ENCODE results near the gene SGPL1.
"Not testable (repeated sequence)": the region's sequence is repeated elsewhere in the genome, so short reads cannot be mapped to it uniquely, and the experiment has no call there.

SGPL1 gene

GRCh38 chr10:70770001-70770400 lies 45.7 kb upstream of the SGPL1 start:
- no peak overlapping the region for H4K91ac ChIP-seq (ENCODE audit: low read length)
- H3K27me3 ChIP-seq (ENCODE audit: control insufficient read depth in 1 of 2, insufficient read depth in 1 of 2, low read length in 2 of 2), result peaks cover 10 to 28% of the 10 kb centered on the region in 2 experiments
- no peak overlapping the region for H2BK12ac ChIP-seq (ENCODE audit: low read length in 2 of 2)
- peaks cover 3% of the 10 kb centered on the region for H3K9me3 ChIP-seq (ENCODE audit: control insufficient read depth, low read length)
- H3K9ac ChIP-seq (ENCODE audit: low read length), result no peak overlapping the region
- no peak for DNase-seq
- WGBS, result no CpG with 5 or more reads among the region's 2 CpGs
- H3K79me1 ChIP-seq (replicated peaks; ENCODE audit: low read length, poor library complexity, severe bottlenecking), result no peaks in the 10 kb centered on the region
- H3K23ac ChIP-seq (ENCODE audit: low read length in 2 of 2), result no peak overlapping the region
- no peak overlapping the region for H3K4me3 ChIP-seq (ENCODE audit: insufficient read depth in 1 of 2, low read depth in 1 of 2, low read length in 2 of 2)
- H2AFZ ChIP-seq (ENCODE audit: low read depth, low read length), result no peak overlapping the region
- H3K14ac ChIP-seq (ENCODE audit: low read length in 2 of 2), result no peak overlapping the region
- H2AK5ac ChIP-seq (ENCODE audit: low read length, severe bottlenecking), result no peak overlapping the region
- no peak overlapping the region for H3K4me2 ChIP-seq (ENCODE audit: low read length, poor library complexity, severe bottlenecking)
- no peak overlapping the region for H3K4ac ChIP-seq (ENCODE audit: low read depth in 1 of 2, low read length in 2 of 2)
- H3K36me3 ChIP-seq (ENCODE audit: control insufficient read depth in 1 of 2, insufficient read depth in 2 of 2, low read depth in 1 of 2, low read length in 2 of 2), result no peaks in the 10 kb centered on the region
- no peak overlapping the region for H2BK15ac ChIP-seq (ENCODE audit: low read depth, poor library complexity, severe bottlenecking)
- no peak overlapping the region for H2BK5ac ChIP-seq (ENCODE audit: low read depth, low read length, poor library complexity, severe bottlenecking)
- no peak overlapping the region for H4K8ac ChIP-seq (ENCODE audit: low read length)
- no peak overlapping the region for H3K18ac ChIP-seq (ENCODE audit: low read depth in 1 of 2, low read length in 2 of 2)
- H3K4me1 ChIP-seq (ENCODE audit: control insufficient read depth, insufficient read depth, low read depth, low read length), result peaks cover 5% of the 10 kb centered on the region
- no peak overlapping the region for H3K27ac ChIP-seq (ENCODE audit: low read length, poor library complexity, severe bottlenecking)
- no peak overlapping the region for H2BK120ac ChIP-seq (ENCODE audit: low read depth, low read length)

- not testable (repeated sequence) for H2BK15ac ChIP-seq (ENCODE audit: low read depth, poor library complexity, severe bottlenecking); H3K79me1 ChIP-seq (replicated peaks; ENCODE audit: low read length, poor library complexity, severe bottlenecking); H2AK5ac ChIP-seq (ENCODE audit: low read length, severe bottlenecking); H3K9me3 ChIP-seq (ENCODE audit: control insufficient read depth, low read length); H3K18ac ChIP-seq (ENCODE audit: low read depth in 1 of 2, low read length in 2 of 2); H4K8ac ChIP-seq (ENCODE audit: low read length); DNase-seq; H3K4me2 ChIP-seq (ENCODE audit: low read length, poor library complexity, severe bottlenecking); H2AFZ ChIP-seq (ENCODE audit: low read depth, low read length); H4K91ac ChIP-seq (ENCODE audit: low read length); H3K4me1 ChIP-seq (ENCODE audit: control insufficient read depth, insufficient read depth, low read depth, low read length); H2BK120ac ChIP-seq (ENCODE audit: low read depth, low read length); H2BK12ac ChIP-seq (ENCODE audit: low read length in 2 of 2); H3K4ac ChIP-seq (ENCODE audit: low read depth in 1 of 2, low read length in 2 of 2); H2BK5ac ChIP-seq (ENCODE audit: low read depth, low read length, poor library complexity, severe bottlenecking); H3K27ac ChIP-seq (ENCODE audit: low read length, poor library complexity, severe bottlenecking); H3K23ac ChIP-seq (ENCODE audit: low read length in 2 of 2); H3K14ac ChIP-seq (ENCODE audit: low read length in 2 of 2); H3K4me3 ChIP-seq (ENCODE audit: insufficient read depth in 1 of 2, low read depth in 1 of 2, low read length in 2 of 2); H3K36me3 ChIP-seq (ENCODE audit: control insufficient read depth in 1 of 2, insufficient read depth in 2 of 2, low read depth in 1 of 2, low read length in 2 of 2); H3K9ac ChIP-seq (ENCODE audit: low read length)
- H3K27me3 ChIP-seq (ENCODE audit: control insufficient read depth in 1 of 2, insufficient read depth in 1 of 2, low read length in 2 of 2), result peaks cover 10 to 34% of the 10 kb centered on the region in 2 experiments
- WGBS, result 94% methylated on average over 4 of the region's 7 CpGs
Observed at GRCh38 chr10:70770516-70770915, 45.2 kb upstream of the SGPL1 start.

GRCh38 chr10:70771311-70772194 lies 44.2 kb upstream of the SGPL1 start:
- no peak overlapping the region for H2BK5ac ChIP-seq (ENCODE audit: low read depth, low read length, poor library complexity, severe bottlenecking)
- DNase-seq, result no peak
- H3K9me3 ChIP-seq (ENCODE audit: control insufficient read depth, low read length), result no peaks in the 10 kb centered on the region
- H3K23ac ChIP-seq (ENCODE audit: low read length in 2 of 2), result no peak overlapping the region
- H3K79me1 ChIP-seq (replicated peaks; ENCODE audit: low read length, poor library complexity, severe bottlenecking), result no peaks in the 10 kb centered on the region
- no peak overlapping the region for H2BK15ac ChIP-seq (ENCODE audit: low read depth, poor library complexity, severe bottlenecking)
- no peak overlapping the region for H4K91ac ChIP-seq (ENCODE audit: low read length)
- no peak overlapping the region for H3K4me3 ChIP-seq (ENCODE audit: insufficient read depth in 1 of 2, low read depth in 1 of 2, low read length in 2 of 2)
- H3K9ac ChIP-seq (ENCODE audit: low read length), result no peak overlapping the region
- H3K18ac ChIP-seq (ENCODE audit: low read depth in 1 of 2, low read length in 2 of 2), result no peak overlapping the region
- H3K27me3 ChIP-seq (ENCODE audit: control insufficient read depth in 1 of 2, insufficient read depth in 1 of 2, low read length in 2 of 2), result peaks cover 10 to 34% of the 10 kb centered on the region in 2 experiments
- no peak overlapping the region for H2BK12ac ChIP-seq (ENCODE audit: low read length in 2 of 2)
- no peaks in the 10 kb centered on the region for H3K36me3 ChIP-seq (ENCODE audit: control insufficient read depth in 1 of 2, insufficient read depth in 2 of 2, low read depth in 1 of 2, low read length in 2 of 2)
- H4K8ac ChIP-seq (ENCODE audit: low read length), result no peak overlapping the region
- H2AK5ac ChIP-seq (ENCODE audit: low read length, severe bottlenecking), result no peak overlapping the region
- peaks cover 7% of the 10 kb centered on the region for H3K4me1 ChIP-seq (ENCODE audit: control insufficient read depth, insufficient read depth, low read depth, low read length)
- H3K4ac ChIP-seq (ENCODE audit: low read depth in 1 of 2, low read length in 2 of 2), result no peak overlapping the region
- no peak overlapping the region for H3K4me2 ChIP-seq (ENCODE audit: low read length, poor library complexity, severe bottlenecking)
- H3K27ac ChIP-seq (ENCODE audit: low read length, poor library complexity, severe bottlenecking), result no peak overlapping the region
- no peak overlapping the region for H2BK120ac ChIP-seq (ENCODE audit: low read depth, low read length)
- WGBS, result 81% methylated on average over 8 of the region's 8 CpGs
- H2AFZ ChIP-seq (ENCODE audit: low read depth, low read length), result no peak overlapping the region
- no peak overlapping the region for H3K14ac ChIP-seq (ENCODE audit: low read length in 2 of 2)

GRCh38 chr10:70772627-70773026 lies 43.1 kb upstream of the SGPL1 start:
- no peak for DNase-seq
- Histone ChIP-seq H3K79me1 (replicated peaks; ENCODE audit: low read length, poor library complexity, severe bottlenecking) (no peaks in the 10 kb centered on the region), H3K4ac (ENCODE audit: low read depth in 1 of 2, low read length in 2 of 2) (no peak overlapping the region), H2BK15ac (ENCODE audit: low read depth, poor library complexity, severe bottlenecking) (no peak overlapping the region), H3K18ac (ENCODE audit: low read depth in 1 of 2, low read length in 2 of 2) (no peak overlapping the region), H3K27me3 (ENCODE audit: control insufficient read depth in 1 of 2, insufficient read depth in 1 of 2, low read length in 2 of 2) (peaks cover 10 to 34% of the 10 kb centered on the region in 2 experiments), H2BK12ac (ENCODE audit: low read length in 2 of 2) (no peak overlapping the region), H3K27ac (ENCODE audit: low read length, poor library complexity, severe bottlenecking) (no peak overlapping the region), H3K23ac (ENCODE audit: low read length in 2 of 2) (no peak overlapping the region), H3K4me1 (ENCODE audit: control insufficient read depth, insufficient read depth, low read depth, low read length) (peaks cover 7% of the 10 kb centered on the region), H3K14ac (ENCODE audit: low read length in 2 of 2) (no peak overlapping the region), H2AK5ac (ENCODE audit: low read length, severe bottlenecking) (no peak overlapping the region), H2BK120ac (ENCODE audit: low read depth, low read length) (no peak overlapping the region), H3K4me2 (ENCODE audit: low read length, poor library complexity, severe bottlenecking) (no peak overlapping the region), H2BK5ac (ENCODE audit: low read depth, low read length, poor library complexity, severe bottlenecking) (no peak overlapping the region), H4K8ac (ENCODE audit: low read length) (no peak overlapping the region), H3K9ac (ENCODE audit: low read length) (no peak overlapping the region), H3K9me3 (ENCODE audit: control insufficient read depth, low read length) (no peaks in the 10 kb centered on the region), H3K36me3 (ENCODE audit: control insufficient read depth in 1 of 2, insufficient read depth in 2 of 2, low read depth in 1 of 2, low read length in 2 of 2) (no peaks in the 10 kb centered on the region), H2AFZ (ENCODE audit: low read depth, low read length) (no peak overlapping the region), H4K91ac (ENCODE audit: low read length) (no peak overlapping the region), H3K4me3 (ENCODE audit: insufficient read depth in 1 of 2, low read depth in 1 of 2, low read length in 2 of 2) (no peak overlapping the region)
- WGBS, result 87% methylated on average over 4 of the region's 4 CpGs

Measured in mesenchymal stem cell (in vitro differentiated cells and primary cell).